AG09309 (cell line): ENCODE results near the gene PHKG2.

Source experiments
- DNase-seq: peaks from one replicate; pipeline ENCODE4 v3.0.0-alpha.2; 2010; ENCODE audit warnings: low read depth
- H3K4me3 ChIP-seq: 2 replicates; pipeline ENCODE4 v1.5.1; 2011; ENCODE audit warnings: mild to moderate bottlenecking, low read depth, low read length, moderate library complexity; ENCODE audit not compliant: control insufficient read depth
- TF ChIP-seq, protein P1 (sequence below): IDR thresholded peaks from 2 replicates; pipeline ENCODE4 v1.5.1; 2011; ENCODE audit warnings: mild to moderate bottlenecking, low read depth, low read length, inconsistent platforms; ENCODE audit not compliant: insufficient read depth, control insufficient read depth; ENCODE audit errors: missing control alignments

PHKG2 gene

DNA sequence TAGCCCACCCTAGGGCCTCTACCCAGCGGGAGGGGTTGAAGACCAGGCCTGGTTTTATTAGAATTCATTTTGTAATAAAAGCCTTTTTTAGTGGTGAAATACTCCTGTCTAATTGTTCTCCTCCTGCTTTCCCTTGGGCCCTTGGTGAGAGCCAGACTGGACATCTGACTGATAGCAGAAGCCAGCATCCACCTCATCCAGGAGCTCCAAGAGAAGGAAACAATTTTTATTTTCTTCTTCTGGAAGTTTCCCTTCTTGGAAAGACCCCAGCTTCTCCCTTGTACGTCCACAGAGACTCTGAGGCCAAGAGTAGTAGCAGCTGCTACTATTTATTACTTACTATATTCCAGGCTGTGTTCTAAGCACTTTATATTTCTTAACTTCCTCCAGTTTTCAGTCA, 4.0 kb upstream of the PHKG2 start:
- no peak overlapping the region for H3K4me3 ChIP-seq
- TF ChIP-seq, protein P1, sequence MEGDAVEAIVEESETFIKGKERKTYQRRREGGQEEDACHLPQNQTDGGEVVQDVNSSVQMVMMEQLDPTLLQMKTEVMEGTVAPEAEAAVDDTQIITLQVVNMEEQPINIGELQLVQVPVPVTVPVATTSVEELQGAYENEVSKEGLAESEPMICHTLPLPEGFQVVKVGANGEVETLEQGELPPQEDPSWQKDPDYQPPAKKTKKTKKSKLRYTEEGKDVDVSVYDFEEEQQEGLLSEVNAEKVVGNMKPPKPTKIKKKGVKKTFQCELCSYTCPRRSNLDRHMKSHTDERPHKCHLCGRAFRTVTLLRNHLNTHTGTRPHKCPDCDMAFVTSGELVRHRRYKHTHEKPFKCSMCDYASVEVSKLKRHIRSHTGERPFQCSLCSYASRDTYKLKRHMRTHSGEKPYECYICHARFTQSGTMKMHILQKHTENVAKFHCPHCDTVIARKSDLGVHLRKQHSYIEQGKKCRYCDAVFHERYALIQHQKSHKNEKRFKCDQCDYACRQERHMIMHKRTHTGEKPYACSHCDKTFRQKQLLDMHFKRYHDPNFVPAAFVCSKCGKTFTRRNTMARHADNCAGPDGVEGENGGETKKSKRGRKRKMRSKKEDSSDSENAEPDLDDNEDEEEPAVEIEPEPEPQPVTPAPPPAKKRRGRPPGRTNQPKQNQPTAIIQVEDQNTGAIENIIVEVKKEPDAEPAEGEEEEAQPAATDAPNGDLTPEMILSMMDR = no peak
- DNase-seq = no peak

DNA sequence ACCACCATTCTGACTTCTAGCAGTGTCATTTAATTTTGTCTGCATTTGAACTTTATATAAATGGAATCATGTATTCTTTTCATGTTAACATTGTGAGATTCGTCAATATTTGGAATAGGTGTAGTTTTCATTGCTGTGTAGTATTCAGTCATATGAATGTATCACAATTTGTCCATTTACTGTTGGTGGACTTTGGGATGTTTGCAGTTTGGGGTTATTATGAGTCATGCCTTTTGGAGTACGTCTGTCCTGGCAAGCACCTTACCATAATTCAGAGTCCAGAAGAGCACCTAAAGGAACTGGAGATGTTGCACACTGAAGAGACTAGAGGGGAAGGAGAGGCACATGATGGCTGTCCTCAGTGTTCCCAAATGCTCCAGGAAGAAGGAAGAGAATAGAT, 3.1 kb upstream of the PHKG2 start:
- TF ChIP-seq, protein P1 = no peak
- no peak overlapping the region for H3K4me3 ChIP-seq
- DNase-seq = no peak

DNA sequence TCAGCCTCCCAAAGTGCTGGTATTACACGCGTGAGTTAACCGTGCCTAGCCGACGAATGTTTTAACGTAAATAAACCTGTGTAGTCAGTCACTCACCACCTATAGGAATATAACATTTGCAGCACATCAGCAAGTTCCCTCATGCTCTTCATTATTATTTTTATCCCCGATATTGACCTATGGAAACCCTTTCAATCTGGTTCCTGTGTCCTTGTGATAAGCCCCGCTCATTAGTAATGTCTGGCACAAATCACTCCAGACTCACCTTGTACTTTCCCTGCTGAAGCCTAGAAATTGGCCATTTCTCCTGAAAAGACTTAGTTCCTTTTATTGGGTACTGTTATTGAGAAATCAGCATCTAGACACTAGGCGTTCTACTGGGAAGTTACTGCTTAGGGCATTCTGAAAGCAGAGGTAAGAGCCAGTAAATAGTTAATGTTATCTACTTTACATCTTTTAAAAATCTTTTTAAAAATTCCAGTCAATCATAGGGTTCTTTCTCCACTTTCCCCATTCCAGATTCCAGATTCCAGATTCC, 1.5 kb upstream of the PHKG2 start:
- TF ChIP-seq, protein P1 = no peak
- no peak for DNase-seq
- H3K4me3 ChIP-seq = no peak overlapping the region

DNA sequence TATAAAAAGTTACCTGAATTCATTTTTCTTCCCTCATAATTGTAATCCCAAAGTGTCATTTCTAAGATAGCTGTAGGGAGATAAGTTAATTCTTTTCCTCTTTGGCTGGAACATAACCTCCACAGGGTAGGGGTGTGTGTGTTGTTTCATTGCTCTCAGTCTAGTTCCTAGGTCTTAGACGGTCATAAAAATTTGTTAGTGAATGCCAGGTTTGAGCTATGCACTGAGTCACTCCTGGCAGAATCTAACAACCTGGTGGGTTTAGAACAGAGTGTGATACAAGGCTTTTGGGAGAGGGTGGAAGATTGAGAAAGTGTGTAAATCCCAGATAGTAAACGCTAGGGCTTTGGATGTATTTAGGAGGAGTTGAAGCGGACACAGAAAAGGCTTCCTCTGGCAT, 894 bp upstream of the PHKG2 start:
- TF ChIP-seq, protein P1 = no peak
- peak; percentile 27 for DNase-seq
- peak overlapping the region; percentile 49 for H3K4me3 ChIP-seq

DNA sequence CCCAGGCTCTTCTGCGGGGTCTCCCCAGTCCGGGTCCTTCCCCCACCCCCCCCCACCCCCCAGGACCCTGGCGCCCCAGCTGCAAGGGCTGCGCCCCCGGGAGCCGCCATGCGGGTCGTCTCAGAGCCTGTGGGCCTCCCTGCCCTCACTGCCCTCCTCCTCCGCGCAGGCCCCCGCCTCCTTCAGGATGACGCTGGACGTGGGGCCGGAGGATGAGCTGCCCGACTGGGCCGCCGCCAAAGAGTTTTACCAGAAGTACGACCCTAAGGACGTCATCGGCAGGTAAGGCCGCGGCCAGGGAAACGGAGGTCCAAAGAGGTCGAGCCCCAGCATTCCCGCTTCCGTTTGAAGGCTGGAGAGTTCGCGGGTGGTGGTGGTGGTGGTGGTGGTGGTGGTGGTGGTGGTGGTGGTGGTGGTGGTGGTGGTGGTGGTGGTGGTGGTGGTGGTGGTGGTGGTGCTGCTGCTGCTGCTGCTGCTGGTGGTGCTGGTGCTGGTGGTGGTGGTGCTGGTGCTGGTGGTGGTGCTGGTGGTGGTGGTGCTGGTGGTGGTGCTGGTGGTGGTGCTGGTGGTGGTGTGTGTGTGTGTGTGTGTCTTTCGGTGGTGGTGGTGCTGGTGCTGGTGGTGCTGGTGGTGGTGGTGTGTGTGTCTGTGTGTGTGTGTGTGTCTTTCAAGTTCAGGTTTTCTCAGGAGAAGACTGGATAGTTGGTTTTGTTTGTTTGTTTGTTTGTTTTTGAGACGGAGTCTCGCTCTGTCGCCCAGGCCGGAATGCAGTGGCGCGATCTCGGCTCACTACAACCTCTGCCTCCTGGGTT, 615 bp downstream of the PHKG2 start:
- H3K4me3 ChIP-seq = peak overlapping the region; percentile 58

DNA sequence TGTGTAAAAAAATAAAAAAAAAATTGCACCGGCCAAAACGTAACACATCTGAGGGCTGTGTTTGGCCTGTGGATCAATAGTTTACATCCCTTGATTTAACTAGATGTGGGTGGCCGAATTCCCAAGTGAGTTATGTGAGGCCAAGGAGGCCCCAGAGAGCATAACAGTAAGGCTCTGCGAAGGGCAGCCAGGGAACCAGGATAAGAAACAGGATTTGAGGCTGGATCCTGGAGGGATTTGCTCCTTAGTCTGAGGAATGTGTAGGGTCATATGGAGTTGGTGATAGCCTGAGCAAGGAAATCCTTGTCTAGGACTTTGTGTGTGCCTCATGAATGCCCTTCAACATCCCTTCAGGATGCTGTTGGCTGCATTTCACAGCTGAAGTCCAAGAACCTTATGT, 2.0 kb downstream of the PHKG2 start:
- H3K4me3 ChIP-seq = no peak overlapping the region
- TF ChIP-seq, protein P1 = no peak
- no peak for DNase-seq

More for the DNA sequence above, 615 bp downstream of the PHKG2 start:
- DNase-seq = no peak
- TF ChIP-seq, protein P1 = no peak
